Pons (tissue), 1 donor: ENCODE measurements around the gene CYP26C1.

Source experiments
- DNase-seq: peaks from one replicate; pipeline ENCODE4 v3.0.0-alpha.2; 2016; ENCODE audit warnings: low spot score

The CYP26C1 gene, protein sequence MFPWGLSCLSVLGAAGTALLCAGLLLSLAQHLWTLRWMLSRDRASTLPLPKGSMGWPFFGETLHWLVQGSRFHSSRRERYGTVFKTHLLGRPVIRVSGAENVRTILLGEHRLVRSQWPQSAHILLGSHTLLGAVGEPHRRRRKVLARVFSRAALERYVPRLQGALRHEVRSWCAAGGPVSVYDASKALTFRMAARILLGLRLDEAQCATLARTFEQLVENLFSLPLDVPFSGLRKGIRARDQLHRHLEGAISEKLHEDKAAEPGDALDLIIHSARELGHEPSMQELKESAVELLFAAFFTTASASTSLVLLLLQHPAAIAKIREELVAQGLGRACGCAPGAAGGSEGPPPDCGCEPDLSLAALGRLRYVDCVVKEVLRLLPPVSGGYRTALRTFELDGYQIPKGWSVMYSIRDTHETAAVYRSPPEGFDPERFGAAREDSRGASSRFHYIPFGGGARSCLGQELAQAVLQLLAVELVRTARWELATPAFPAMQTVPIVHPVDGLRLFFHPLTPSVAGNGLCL

DNA sequence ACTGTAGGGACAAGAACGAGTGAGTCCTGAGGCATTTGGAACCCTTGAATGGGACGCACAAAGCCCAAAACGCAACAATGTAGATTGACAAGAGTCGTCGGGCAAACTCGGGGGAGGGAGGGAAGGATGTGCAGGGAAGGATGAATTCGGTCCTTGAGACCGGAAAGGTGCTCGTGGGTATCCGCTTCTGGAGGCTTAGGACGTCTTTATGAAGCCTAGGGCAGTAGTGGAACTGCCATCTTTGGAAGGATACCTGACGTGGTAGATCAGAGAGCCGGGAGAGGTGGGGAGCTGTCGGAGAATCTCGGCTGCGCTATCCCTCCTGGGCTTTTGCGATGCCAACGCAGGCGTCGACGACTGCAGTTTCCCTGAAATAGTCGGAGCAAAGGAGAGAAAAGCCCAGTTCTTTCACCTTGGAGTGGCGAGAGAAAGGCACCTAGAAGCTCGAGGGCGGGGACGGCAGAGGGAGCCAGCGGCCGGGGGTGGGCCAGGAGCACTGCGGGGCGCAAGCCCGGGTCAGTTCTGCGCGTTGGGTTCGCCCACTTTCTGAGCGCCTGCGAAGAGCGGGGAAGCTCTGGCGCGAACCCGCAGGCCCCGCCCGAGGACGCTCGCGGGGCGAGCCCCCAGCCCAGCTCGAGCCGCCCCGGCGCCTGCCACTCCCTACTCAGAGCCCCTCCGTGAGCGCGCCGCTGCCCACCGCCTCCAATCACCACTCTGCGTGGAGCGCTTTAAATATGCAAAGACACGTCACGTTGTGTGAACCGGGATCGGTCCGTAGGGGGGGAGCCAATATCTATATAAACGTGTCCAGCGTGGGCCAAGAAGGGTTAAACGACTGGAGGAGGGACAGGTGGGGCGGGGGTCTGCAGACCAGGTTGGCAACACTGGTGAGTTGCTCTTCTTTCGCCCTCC lies at the start of gene CYP26C1:
Gene CYP26C1, plus strand, starts transcription at position 824 of the 912 bp plus-strand sequence. CDS start 466 bp downstream, outside the sequence.
- no peak for DNase-seq

DNA sequence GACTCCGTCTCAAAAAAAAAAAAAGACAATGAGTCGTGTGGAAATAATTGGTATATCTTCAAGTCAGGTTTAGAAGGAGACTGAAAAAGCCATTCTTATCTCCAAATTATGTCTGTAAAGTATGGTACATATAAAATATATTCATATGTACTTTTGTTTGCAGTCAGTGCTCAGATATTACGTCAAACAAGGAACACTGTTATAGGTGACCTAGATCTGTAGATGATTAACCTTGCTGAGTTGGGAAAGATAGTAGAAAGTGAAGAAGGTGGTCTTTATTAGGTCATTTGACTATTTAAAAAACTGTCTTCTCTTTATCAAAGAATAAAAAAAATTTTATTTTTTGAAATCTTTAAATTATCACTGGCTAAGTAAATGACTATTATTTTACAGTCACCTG lies 44.9 kb upstream of the CYP26C1 start:
- DNase-seq, result no peak

DNA sequence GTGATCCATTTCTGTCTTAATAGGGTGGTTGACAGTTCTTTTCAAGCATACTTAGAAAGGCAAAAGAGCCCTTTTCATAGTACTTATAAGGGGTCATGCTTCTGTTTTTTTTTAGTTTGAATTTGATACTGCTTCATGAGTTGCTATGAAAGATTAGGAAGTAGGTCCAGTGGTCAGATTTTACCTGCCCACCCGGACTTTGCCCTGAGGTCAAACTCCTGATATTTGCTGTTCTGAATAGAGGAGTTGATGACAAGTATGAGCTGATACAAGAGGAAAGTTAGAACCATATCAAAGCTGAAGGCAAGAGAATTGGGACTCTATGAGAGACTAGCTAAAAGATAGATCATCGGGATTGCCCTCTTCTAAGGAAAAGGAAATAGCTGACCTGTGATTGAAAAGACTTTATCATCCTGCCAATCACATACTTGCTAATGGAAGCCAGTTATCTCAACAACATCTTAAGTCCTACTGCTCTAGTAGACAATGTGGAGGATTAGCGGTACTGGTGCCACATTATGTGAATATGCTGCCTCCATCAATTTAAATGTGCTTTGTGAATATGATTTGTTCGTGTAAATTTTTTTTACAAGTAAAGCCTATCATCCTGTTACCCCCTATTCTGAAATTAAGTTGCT lies 37.5 kb upstream of the CYP26C1 start:
- no peak for DNase-seq

DNA sequence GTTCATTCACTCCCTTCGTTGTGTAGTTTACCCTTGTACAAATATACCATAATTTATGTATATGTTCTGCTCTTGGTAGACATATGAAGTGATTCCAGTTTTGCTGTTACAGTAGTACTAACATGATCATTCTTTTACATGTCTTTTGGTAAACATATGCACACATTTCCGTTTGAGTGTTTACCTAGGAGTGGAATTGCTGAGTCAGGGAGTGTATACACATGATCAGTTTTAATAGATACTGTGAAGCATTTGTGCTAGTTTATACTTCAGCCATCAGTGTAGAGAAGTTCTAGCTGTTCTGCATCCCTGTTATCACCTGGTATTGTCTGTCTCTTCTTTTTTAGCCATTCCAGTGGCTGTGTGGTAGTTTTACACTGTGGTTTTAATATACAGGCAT lies 34.5 kb upstream of the CYP26C1 start:
- no peak for DNase-seq

DNA sequence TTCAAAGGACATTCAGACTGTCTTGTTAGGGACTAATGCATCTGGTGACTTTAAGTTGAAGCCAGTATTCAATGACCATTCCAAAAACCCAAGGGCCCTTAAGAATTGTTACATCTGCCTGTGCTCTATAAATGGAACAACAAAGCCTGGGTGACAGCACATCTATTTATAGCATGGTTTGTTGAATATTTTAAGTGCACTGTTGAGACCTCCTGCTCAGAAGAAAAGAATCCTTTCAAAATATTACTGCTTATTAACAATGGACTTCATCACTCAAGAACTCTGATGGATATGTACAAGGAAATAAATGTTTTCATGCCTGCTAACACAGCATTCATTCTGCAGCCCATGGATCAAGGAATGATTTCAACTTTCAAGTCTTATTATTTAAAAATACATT lies 33.1 kb upstream of the CYP26C1 start:
- DNase-seq, result no peak

DNA sequence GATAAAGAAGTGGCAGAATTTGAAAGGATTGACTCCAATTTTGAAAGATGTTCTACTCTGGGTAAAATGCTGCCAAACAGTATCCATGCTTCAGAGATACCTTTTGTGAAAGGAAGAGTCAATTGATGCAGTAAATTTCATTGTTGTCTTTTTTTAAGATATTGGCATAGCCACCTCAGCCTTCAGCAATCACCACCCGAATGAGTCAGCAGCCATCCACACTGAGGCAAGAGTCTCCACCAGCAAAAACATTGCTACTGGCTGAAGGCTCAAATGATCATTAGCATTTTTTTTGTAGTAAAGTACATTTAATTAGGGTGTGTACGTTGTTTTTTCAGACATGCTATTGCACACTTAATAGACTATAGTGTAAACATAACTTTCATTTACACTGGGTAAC lies 31.7 kb upstream of the CYP26C1 start:
- DNase-seq, result no peak

DNA sequence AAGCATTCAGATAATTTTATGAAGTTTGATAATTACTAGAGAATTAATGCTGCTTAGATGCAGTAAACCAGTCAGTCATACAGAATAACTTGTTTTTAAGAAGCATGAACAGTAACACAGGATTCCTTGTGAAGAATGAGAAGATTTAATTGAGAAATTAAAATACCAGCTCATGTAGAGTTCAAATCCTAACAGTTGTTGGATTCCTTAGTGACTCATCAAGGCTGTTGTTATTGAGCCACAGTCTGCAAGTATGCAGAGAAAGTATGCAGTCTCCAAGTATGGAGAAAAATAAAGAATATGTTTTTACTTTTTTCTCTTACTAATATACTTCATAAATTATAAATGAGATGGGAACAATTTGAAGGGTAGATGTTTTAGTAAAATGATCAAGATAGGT lies 30.2 kb upstream of the CYP26C1 start:
- no peak for DNase-seq

DNA sequence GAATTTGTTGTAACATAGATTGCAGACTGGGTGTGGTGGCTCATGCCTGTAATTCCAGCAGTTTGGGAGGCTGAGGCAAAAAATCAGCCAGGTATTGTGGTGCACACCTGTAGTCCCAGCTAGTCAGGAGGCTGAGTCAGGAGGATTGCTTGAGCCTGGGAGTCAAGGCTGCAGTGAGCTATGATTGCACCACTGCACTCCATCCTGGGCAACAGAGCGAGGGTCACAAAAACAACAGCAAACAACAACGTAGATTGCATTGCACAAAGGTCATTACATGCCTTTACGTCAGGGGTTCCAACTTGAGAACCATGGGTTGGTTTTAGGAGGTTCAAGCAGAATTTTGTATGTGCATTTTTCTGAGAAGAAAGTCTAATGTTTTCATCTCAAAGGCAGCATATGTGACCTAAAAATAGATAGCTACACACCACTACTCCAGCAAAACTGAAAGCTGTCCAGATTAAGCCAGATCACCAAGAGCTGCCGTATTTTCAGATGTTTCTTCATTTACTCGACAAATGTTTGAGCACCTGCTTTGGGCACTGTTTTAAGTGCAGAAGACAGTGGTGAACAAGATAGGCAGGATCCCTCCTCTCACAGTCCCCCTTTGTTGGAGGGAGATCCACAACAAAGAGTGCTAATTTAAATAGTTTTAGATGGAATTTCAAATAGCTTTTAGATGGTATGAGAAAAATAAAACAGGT lies 28.3 kb upstream of the CYP26C1 start:
- DNase-seq, result no peak

DNA sequence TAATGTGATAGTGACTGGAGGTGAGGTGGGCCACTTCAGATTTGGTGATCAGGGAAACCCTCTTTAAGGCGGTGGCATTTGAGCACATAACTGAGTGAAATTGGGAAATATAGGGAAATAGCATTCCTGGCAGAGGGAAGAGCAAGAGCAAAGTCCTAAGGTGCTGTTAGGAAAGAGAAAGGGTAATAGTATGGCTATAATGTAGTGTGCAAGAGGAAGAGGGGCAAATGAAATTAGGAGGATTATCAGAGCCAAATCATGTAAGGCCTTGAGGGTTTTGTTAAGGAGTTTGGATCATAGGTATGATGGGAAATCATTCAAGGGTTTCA lies 27.8 kb upstream of the CYP26C1 start:
- DNase-seq, result no peak

DNA sequence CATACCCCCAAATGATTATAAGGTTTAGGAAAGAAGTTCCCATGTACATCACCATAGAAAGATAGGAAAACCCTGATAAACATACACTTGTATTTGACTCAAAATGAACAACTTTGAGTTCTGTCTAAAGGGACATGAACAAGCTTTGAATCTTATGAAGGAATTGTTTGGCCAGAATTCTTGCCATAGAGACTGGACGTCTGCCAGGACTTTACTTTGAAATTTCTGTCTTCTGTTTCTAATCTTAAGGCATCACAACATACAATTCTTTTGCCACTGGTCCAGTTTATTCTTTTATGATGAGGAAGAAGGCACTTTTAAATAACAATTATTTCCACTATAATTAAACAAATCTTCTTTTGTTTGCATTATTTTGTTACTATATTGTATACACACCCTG lies 26.2 kb upstream of the CYP26C1 start:
- no peak for DNase-seq

DNA sequence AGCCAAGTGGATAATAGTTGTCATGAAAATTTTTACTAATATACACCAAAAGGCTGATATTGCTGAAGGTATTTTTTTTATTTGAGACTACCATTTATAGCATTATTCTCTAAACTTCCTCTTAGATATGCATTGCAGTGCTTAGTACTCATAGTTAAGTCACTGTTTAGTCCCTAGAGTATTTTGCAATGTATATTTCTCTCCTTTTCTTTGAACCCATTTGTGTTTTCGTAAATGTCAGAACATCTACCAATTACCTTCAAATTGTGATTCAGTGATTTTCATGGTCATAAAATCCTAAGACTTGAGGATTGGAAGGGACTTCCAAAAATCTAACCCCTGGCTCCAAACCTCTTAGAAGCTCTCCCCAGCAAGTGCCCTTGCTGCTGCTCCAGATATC lies 21.5 kb upstream of the CYP26C1 start:
- no peak for DNase-seq

DNA sequence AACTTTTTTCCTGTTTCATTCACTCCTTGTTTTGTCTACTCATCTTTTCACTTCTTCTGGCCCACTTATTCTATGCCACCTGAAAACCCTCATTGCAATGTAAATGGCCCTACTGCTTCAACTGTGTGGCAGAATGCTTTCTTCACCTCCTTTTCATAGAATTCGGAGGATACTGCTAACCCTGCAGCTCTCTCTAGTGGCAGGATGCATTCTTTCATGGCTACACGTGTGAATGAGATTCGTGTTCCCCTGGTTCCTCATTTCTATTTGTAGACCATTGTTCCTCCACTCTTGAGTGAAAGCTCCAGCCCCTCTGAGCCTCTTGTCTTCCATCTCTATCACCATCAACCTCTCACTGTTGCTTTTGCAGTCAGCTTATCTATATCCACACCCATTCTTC lies 20.9 kb upstream of the CYP26C1 start:
- DNase-seq, result peak; percentile 40

DNA sequence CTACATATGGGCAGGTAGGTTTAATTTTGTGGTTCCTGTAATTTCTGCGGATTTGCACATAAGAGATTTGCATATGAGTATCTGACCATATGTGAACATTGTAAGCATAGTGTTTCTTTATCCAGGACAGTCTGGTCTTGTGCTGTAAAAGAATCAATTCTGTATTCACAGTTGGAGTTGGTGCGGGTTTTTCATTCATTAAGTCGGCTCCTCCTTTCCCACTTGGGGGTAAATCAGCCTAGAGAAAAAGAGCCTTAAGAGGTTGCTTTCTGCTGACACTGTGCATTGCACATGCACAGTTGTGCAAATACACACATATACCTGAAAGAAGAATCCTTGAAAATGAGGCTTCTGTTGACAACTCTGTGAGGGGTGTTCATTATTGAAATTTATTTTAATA lies 6.1 kb upstream of the CYP26C1 start:
- DNase-seq, result no peak

DNA sequence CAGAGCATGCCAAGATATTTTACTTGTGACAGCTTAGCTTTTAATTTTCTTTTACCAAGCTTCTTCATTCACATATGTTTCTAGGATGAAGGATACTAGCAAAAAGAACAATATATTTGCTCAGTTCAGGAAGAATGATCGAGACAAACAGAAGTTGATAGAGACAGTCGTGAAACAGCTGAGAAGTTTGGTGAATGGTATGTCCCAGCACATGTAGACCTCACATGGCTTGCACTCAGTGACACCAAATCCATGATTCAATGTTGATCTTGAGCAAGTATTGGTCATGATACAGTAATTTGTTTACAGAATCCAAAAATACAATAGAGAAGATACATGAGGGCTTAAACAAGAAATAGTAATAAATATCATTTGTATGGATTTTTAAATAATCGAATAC lies 2.5 kb upstream of the CYP26C1 start:
- no peak for DNase-seq

DNA sequence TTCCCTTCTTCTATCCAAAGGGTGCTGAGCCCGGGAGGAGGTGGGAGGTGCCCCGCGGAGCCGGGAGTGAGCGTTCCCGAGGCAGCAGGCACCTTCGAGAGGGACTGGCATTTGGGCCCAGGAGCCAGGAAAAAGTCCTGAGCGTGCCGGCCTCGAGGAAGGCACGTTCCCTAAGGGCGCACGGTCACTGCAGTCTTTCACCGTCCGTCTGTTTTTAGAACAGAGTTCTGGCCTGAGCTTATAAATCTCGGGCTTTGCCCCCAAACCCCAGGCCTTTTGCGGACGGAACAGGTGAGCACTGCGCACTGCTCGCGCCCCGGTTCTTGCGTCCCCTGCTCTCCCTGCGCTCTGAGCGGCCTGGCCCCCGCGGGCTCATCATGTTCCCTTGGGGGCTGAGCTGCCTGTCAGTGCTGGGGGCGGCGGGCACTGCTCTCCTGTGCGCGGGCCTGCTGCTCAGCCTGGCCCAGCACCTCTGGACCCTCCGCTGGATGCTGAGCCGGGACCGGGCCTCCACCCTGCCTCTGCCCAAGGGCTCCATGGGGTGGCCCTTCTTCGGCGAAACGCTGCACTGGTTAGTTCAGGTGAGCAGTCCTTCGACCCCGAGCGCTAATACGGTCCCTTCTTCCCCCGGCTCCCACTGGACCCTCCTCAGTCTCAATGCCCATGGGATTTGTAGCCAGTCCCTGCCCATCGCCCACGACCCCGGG lies 442 bp downstream of the CYP26C1 start:
- DNase-seq, result no peak

DNA sequence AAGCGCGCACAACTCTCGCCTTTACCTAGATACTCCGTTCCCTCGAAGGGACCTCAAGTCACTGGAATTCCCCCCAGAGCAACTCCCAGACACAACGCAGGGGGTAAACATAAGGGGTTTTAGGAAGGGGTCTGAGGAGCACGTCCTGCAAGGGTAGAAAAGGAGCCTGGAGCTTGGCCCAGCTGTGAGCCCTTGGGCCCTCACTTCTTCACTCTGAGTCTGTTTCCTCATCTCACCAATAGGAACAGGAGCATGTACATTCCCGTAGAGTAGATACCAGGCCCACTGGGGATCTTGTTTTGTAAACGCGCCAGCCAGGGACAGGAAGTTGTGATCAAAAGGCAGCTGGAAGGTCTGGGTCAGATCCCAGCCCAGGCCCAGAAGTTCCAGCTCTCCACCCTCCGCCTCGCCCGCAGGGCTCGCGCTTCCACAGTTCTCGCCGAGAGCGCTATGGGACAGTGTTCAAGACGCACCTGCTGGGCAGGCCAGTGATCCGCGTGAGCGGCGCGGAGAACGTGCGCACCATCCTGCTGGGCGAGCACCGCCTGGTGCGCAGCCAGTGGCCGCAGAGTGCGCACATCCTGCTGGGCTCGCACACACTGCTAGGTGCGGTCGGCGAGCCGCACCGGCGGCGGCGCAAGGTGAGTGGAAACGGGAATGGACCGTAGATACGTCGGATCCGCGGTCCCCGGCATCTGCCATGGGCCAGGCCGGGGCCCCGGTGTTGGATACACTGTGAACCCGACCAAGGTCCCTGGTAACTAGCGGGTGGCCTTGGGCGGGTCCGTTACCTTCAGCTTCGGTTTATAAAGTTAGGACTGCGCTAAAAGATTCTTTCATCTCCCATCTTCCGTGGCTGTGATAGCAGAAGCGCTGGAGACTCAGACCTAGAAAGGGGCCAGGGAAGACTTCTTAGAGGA lies 1.3 kb downstream of the CYP26C1 start:
- DNase-seq, result no peak

DNA sequence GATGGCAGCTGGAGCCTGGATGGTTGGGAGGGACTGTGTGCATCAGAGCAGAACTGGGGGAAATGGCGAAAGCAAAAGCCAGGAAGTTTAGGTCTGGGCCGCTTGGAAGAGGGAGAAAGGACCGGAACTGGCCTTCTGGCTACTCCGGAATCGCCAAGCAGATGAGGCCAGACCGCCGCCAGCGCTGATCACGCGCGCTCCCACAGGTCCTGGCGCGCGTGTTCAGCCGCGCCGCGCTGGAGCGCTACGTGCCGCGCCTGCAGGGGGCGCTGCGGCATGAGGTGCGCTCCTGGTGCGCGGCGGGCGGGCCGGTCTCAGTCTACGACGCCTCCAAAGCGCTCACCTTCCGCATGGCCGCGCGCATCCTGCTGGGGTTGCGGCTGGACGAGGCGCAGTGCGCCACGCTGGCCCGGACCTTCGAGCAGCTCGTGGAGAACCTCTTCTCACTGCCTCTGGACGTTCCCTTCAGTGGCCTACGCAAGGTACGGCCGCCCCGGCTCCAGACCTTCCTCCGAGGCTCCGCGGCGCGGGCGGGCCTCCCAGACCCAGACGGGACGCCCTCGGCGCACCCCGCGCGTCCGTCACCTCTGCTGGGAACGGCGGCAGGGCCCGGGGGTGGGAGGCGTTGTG lies 2.0 kb downstream of the CYP26C1 start:
- DNase-seq, result no peak

DNA sequence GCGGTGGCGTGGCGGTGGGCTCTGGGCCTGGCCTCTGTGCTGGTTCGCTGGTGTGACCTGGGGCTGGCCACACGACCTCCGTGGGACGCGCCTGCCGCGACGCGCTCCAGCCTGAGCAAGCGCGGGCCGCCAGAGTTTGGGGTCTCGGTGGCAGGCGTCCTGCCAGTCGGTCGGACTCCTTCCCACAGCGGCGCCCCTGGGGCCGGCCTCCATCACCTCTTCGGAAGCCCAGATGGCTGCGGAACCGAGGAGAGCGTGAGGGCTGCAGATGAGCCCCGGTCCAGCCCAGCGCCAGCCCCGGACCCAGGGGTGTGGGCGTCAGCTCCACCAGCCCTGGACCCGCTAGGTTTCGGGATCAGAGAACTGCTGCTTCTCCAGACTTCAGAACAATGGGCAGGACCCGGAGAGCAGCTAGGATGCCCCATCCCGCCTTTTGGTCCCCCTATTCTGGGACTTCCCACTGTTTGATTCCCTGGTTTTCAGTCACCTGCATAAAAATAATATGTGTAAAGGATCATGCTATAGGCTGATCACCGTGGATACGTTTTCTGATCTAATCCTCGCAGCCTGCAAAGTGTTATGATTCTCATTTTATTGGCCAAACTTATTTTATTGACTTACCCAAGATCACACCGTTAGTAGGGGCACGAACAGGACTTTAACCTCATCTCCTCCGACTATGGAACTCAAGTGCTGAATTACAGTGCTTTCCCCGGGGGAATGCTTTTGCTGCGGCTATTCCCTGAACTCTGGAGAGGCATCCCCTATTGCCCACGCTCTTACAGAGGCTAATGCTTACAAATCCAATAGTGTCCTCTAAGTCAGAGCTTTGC lies 2.8 kb downstream of the CYP26C1 start:
- no peak for DNase-seq
